Hindlimb muscle (tissue), 1 donor: ENCODE measurements around the gene HOXD12. TPM values are rescaled to one million over a fixed set of nuclear protein-coding genes. Genes with fewer than 3 reads are reported as not detected.

ENCODE experiments used
- DNase-seq: peaks from one replicate; pipeline ENCODE4 v3.0.0-alpha.2; 2013
- polyA plus RNA-seq: library from polyadenylated mRNA; unstranded; fragments of 120-200 nt; gene quantifications from one replicate; pipeline ENCODE4 v1.2.1, GENCODE V29; 2013; ENCODE audit not compliant: insufficient read length

Gene HOXD12
- polyA plus RNA-seq, 1 donor = not detected

DNA sequence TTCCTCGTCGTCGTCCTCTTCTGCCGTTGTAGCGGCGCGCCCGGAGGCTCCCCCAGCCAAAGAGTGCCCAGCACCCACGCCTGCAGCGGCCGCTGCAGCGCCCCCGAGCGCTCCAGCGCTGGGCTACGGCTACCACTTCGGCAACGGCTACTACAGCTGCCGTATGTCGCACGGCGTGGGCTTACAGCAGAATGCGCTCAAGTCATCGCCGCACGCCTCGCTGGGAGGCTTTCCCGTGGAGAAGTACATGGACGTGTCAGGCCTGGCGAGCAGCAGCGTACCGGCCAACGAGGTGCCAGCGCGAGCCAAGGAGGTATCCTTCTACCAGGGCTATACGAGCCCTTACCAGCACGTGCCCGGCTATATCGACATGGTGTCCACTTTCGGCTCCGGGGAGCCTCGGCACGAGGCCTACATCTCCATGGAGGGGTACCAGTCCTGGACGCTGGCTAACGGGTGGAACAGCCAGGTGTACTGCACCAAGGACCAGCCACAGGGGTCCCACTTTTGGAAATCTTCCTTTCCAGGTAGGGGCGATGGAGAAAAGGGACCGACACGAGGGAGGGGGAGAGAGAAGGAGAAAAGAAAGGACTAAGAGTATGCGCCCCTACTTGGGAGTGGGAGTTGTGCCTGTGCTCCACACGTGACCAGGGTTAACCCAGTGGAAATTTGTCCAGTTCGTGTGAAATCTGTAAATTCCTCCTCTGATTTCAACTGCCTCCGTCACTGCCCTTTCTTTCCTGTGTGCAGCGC is 6.3 kb upstream of the HOXD12 start:
- no peak for DNase-seq

DNA sequence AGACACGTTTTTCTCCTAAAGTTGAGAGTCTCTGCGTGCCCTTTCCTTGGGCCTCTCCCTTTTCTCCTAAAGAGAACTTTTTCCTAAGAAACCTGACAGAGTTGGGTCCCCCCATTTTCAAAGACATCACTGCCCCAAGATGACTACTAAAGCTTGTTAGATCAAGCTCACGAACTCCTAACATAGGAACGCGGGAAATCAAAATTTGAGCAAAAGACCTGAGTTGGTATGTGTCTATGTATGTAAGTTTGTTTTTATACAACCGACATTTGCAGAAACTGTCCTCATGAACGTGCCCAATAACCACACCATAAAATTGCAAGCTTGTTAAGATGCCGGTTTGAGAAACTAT is 5.7 kb upstream of the HOXD12 start:
- no peak for DNase-seq

DNA sequence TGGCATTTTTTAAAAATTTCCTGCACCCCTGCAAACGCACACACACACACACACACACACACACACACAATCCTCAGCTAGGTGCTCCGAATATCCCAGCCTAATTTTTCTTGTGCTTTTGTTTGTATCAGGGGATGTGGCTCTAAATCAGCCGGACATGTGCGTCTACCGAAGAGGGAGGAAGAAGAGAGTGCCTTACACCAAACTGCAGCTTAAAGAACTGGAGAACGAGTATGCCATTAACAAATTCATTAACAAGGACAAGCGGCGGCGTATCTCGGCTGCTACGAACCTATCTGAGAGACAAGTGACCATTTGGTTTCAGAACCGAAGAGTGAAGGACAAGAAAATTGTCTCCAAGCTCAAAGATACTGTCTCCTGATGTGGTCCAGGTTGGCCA is 5.2 kb upstream of the HOXD12 start:
- DNase-seq = no peak

DNA sequence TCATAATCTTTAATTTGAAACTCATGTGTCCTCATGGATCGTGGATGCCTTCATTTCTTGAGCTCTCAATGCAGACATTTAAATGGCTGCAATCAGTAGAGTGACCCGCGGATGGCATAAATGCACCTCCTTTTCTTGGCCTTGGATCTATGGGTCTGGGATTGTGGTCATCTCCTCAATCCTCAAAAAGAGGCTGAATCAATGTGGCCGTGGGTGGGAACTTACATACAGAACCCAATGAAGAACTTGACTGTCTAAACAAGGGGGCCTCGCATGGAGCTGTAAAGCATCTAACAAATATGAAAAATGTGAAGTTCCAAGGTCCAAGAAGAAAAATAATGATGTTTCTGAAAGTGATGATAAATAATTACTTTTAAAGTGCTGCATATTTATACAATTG is 4.2 kb upstream of the HOXD12 start:
- no peak for DNase-seq

DNA sequence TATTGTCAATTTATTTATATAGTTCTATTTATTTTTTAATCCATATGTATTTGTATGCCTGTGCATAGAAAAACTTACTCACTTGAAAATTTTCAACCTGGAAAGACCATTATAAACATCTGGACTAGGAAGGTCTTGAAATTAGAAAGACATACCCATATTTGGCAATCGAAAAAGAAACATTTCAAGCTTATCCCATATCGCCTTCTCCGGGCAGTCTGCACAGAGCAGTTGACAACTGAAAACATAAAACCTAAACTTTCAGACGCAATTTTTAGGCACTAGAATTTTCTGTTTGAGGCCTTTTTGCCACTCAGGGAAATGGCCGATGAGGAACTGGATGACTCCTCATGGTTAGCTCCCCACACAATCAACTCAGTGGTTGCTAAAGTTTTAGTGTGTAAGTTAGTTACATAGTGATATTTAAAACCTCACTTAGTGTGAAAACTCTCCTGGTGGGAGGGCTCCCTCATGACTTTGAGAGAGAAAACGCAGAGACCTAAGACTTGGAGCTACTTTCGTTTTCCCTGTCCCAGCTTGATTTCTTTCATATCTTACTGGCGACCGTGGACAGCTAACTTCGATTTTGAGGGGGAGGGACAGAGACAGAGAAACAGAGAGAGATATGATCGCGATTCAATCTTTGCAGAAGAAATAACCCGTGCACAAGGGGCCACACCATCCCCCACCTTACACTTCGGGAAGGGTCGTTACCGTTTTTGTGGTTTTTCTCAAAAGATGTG is 3.2 kb upstream of the HOXD12 start:
- no peak for DNase-seq

DNA sequence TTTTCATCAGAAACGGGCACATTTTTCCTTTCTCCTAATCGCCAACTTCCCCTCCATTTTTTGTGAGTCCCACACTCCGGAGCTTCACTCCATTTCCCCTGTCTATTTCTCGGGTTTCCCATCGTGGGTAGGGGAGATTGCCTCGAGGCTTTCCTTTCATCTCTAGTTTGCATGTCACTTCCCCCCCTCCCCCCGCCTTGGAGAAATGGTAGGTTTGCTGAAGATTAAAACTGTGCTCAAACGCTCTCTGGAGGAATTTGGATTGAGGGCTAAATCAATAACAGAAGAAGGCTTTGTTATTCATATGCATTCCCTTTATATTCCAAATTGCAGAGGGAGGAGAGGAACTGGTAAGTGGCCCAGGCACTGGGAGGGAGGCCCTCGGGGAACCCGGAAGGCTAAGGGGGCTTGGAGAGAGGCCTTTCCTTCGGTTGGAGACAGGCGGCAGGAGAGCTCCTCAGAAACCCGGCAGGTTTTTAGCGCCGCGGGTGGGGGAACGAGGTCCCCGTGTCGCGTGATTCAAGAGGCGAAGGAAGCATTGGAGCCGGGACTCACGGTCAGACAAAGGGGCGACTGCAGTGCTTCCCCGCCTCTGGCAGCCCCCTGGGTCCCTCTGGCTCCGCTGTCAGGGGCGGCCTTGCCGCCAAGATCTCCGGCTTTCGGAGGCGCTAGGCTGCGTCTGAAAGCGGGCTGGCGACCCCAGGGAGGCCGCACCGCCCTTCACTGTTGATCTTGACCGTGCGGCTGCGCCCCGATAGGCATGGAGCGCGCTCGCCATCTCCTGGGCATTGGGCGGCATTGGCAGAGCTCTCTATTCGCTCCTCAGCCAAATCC is 2.4 kb upstream of the HOXD12 start:
- DNase-seq = no peak

DNA sequence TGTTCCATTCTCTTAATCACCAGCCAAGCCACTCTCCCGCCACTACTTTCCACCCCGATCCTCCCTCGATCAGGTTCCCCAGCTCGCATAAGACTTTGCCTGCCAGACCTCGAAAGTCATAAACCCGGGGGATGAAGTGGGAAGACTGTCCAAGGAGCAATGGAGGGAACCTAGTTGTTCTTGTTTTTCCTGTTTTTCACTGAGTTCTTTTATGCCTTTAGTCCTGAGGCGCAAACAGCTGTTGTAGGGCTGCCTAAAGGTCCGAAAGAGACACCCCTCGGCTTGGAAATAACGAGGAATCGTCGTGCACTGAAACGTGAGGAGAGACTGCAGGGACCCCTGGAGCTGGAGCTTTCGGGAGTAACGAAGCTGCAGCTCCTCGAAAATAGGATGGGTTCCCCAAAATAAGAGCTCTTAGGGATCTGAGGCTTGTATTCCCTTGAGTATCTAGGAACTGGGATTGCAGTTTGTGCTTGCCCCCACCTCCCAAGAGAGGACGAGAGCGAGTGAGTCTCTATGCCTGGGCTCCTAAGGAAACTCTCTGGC is 1.7 kb upstream of the HOXD12 start:
- no peak for DNase-seq

DNA sequence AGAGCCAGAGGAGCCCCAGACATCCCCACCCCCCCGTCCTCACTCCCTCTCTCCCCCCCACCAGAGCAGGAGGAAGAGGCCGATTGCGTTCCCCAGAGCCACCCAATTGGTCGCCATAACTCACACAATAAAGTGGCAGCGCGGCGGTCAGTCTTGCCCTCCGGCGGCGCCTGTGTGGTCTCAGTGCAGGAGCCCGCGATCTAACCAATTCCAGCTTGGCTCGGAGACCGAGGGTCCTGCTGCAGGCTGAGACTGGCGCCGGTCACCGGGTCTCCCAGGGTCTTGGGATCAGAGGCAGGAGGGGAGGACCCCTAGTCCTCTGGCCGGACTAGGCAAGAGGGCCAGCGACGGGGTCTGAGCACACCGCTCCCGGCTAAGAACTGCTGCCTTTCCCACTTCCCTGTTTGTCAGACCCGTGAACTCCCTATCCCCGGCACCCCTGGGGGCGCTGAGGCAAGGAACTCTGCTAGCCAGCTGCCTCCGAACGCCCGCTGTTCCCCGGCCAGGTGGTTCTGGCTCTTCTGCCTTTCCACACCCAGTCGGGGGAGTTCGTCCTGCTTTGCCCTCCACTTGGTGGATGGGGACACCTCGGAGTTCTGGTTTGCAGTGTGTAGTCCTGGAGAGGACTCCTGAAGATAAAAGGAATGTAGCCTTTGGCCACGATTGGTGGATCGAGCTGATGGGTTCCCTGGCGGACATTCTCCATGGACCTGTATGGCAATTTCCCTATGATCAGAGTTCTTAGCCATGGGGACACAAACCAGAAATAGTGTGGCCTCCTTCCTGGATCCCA is 1.0 kb upstream of the HOXD12 start:
- no peak for DNase-seq

DNA sequence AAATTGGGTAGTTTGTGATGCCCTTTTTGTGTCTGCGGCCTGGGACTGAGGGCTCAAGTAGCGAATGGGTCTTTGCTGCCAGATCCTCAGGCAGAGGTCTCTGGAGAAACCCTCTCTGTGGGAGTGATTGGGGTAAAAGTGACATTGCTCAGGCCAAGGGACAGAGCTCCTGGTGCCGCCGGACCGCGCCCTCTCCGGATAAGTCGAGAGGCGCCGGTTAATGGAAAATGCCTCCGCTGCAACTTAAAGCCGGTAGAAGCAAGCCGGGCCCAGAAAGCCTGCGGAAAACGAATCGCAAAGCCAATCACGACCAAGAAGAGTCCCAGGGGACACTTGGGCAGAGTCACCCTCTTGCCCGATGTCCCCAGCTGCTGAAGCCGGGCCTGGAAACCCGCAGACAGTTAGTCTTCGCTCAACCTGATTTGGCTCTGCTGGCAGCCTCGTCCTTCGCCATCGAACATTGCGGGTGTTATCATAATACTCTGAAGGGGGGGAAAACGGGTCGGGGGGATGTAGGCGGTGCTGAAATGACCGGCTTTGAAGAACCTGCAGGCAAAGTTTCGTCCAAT is 352 bp upstream of the HOXD12 start:
- DNase-seq = no peak

DNA sequence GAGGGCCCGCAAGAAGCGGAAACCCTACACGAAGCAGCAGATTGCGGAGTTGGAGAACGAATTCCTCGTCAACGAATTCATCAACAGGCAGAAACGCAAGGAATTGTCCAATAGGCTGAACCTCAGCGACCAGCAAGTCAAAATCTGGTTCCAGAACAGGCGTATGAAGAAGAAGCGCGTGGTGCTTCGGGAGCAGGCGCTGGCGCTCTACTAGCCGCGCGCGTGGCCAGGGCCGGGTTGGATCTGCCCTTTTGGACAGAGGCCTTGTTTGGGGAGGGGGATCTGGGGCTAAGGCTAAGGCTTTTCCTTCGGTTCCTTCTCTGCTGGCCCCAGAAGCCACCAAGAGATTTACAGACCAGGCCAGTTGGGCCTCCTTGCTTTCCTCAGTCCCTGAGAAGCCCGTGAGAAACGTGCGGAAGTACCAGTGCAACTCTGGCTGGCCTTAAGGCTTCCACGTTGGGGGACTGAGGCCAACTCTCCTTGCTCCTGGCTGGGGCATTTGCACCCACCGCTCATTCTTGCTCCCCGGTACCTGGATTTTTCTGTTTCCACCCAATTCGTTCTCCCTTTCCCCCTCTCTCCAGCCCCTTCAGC is 1.0 kb downstream of the HOXD12 start:
- no peak for DNase-seq

DNA sequence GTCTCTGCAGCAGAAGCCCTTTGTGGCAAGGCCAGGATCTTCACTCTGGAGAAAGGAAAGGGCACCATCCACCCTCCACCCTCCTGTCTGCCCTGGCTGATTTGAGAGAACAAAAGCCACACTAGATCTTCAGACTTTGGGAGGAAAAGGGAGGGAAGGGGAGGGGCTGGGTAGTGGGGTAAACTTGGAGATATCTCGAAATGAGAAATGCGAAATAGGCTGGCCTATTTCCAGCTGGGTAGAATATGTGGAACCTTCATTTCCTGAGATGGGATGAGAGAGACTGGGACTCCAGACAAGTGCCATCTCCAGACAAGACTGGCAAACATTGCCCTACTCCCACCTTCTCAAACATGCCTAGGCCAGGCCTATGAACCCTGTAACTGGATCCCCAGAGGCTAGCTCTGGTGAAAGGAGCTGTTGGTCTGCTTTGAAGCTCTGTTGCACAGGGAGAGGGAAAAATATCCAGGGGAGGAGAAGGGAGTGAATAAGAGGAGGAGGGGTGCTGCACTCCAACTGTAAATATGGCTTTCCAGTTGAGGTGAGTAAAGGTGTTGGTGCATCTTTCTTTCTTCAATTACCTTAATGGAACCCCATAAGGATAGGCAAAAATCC is 1.7 kb downstream of the HOXD12 start:
- no peak for DNase-seq

DNA sequence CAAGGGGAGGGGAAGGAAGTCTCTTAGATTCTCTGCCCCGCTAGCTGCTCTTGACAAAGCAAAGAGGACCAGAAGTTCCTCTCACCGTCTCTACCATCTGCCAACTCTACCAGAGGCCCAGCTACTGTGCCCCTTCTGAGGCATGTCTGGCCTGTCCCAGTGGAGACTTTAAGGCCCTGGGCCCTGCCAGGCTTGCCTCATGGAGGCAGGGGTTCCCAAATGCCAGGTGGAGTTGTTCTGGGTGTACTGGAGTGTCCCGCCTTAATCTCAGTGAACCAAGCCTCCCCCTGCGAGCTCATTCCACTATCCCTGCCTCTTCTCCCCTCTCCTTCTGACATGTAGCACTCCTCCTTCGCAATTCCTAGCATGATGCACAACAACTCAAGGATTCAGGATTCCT is 2.2 kb downstream of the HOXD12 start:
- no peak for DNase-seq

DNA sequence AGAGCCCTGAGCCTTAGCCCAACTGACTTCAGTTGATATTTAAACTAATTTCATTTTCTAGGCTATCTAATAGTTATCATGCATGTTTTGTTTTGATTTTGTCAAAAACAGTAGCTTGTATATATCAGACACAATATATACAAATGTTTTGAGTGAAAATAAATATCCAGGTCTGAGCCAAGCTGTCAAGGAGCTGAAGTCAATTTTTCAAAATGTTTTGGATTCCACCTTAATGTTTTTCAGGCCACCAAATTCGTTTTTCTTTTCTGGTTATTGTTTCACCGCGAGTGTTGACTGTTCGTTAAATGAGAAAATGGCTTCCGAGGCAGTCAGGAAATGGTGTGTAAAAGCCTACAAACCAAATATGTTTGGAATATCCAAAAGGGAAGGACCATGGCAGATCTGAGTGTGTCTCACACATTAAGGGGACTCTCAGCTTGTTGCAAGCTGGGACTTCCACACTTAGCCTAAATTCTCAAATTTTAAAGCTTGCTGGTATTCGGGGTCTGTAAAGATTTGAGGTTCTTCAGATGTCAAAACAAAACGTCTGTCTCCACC is 2.8 kb downstream of the HOXD12 start:
- no peak for DNase-seq

DNA sequence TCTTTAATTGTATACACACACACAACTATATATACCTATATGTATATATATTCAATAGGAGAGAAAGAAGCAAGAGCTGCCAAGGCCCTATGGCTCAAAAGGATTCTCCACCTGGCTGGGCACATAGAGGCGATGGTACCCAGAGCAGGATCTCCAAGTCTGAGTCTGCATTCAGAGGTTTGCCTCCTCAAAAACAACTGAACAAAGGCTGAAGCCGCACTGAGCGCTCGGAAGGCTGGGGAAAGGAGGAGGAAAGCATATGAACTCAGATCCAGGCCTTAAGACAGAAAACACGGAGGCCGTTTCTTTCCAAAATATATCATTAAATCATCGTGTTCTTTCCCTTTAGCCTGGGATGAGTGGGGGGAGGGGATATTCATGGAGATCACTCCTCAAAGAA is 3.6 kb downstream of the HOXD12 start:
- DNase-seq = no peak

DNA sequence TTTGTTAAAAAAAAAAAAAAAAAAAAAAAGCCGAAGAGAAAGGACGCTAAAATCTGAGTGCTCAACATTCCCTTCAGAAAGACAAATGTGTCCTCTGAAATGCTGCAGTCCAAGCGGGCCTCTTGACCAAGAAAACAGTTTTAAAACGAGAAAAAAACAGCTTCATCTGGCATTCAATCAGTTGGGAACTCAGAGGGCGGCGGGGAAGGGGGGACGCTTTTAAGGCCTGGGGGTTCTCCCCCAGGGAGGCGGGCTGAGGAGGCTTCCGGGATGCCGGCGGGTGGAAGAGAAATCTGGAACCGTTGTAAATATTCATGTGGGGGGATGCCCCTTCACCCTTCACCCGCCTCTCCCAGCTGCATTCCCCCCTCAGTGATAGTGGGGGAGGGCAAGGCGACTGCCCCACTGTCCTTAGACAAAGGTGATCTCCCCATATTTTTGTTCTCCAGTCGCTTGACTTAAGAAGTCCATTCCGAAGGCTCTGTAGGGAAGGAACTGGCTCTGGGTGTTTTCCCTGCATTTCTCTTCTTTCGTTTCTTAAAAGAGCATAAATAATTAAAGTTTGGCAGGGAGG is 4.2 kb downstream of the HOXD12 start:
- DNase-seq = no peak

DNA sequence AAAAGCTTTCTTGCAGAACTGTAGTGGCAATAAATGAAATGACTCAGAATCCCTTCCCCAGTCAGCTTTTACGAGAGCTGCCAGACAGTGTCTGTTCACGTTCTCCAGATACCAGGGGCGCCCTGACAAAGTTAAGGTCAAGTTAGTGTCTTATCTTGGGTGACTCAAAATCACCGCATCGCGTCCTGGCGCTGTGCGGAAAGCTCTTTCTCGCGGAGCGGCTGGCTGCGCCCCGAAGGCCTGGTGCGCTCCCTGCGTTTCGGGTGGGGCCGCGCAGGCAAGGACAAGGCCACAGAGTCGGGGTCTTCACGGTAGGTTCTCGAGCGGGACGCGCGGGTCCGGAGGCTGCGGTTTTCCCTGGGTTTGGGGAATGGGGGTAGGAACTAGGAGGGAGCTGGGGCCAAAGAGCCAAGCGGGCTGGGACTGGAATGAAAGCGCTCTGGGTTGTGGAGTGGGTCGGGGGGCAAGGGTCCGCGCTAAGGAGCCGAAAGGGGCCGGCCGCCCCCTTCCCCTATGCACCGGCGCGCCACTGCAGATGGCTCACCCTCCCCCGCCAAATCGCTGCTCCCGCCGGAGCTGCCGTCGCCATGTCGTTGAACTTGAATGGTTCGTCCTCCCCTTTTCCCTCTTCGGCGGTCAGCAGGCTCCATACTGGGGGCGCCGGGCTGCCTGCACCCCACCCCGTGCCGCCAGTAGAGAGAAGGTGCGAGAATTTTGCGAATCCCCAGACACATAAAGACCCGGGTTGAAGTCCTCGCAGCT is 4.9 kb downstream of the HOXD12 start:
- DNase-seq = no peak

DNA sequence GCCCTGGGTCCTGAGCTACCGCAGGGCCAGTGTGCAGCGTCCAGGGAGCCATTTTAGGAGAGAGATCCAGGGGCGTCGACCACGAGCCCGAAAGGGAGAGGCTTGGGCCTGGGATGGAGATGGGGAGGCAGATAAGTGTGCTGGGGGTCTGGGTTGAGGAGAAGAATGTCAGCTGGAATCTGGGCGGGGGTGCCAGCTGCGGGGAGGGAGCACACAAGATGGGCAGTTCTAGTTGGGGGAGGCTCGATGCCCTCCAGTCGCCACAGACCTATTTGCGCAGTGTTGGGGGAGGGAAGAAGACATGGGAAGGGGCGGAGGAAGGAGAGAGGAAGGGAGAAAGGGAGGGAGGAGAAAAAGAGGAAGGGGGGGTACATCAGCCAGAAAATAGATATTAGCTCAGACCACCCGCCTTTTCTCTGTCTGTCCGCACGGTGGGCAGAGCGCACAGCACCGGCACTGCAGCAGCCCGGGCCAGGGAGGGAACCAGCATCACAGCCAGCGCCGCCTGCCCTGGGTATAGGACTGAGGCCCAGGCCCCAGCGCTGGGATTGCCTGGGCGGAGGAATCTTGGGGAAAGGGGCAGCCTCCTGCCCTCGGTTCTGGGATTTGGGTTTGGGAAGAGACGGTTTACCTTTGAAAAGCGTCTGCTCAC is 5.6 kb downstream of the HOXD12 start:
- no peak for DNase-seq

DNA sequence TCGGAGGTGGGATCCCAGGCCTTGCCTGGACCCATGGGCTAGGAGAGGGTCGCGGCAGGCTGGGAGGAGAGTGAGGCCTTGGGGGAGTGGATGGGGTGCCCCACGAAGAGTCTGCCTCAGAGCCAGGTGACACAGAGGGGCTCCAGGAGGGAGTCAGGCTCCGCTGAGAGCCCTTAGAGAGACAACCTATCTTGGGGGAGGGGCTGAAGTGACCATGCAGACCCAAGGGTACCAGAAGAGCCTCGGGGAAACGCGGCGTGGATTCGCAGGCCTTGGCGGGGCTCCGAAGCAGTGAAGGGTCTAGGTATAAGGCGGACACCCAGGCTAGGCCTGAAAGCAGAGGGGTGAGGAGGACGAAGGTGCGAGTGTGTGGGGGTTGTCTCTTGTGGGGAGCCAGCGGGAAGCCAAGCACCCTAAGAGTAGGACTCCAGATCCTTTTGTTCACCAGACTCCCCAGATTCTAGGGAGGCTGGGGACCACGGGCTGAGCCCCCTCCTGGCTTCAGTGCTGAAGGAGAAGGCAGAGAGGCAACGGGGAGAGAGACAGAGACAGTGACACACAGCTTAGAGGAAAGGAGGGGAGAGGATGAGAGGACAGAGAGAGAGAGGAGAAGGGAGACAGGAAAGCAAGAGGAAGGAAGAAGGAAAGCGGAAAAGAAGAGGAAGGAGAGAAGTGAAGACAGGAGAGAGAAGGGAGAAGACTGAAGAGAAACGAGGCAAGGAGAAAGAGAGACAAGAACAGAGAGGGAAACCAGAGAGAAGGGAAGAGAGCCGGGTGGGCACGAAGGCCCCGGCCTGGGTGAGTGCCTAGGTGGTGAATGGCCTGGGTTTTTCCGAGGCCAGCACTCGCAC is 6.4 kb downstream of the HOXD12 start:
- no peak for DNase-seq
